ENCODE results near the gene SPATS2L.

The SPATS2L gene

GRCh38 chr2:200336980-200337615 is 30.6 kb downstream of the SPATS2L start:
- Histone ChIP-seq H3K4me1 (ENCODE audit: control insufficient read depth, low read length) (no peaks in the 10 kb centered on the region), H3F3A (ENCODE audit: control insufficient read depth, insufficient read depth) (no peaks in the 10 kb centered on the region), H3K27ac (ENCODE audit: low read depth, low read length) (no peak overlapping the region), H3K4me3 (ENCODE audit: low read length) (no peak overlapping the region), H3K9me3 (ENCODE audit: control insufficient read depth, insufficient read depth, low read length) (no peaks in the 10 kb centered on the region), H3K36me3 (ENCODE audit: control insufficient read depth, low read length) (no peaks in the 10 kb centered on the region), H3K79me2 (ENCODE audit: control insufficient read depth, low read length) (no peaks in the 10 kb centered on the region), H3K4me2 (ENCODE audit: low read length) (no peak overlapping the region), H3K27me3 (ENCODE audit: control insufficient read depth, low read length) (no peaks in the 10 kb centered on the region), H4K20me1 (ENCODE audit: control insufficient read depth, insufficient read depth, low read depth, low read length) (no peaks in the 10 kb centered on the region), H3K9me2 (replicated peaks; ENCODE audit: control insufficient read depth, low read length) (no peaks in the 10 kb centered on the region)
- TF ChIP-seq CTCF (IDR thresholded peaks at IDR 0.05; ENCODE audit: low read depth, low read length, poor library complexity, severe bottlenecking) = no peak
- TF ChIP-seq EZH2phosphoT487 (IDR thresholded peaks at IDR 0.05; ENCODE audit: borderline replicate concordance, low read length) = no peak

- Histone ChIP-seq H3K27ac (ENCODE audit: low read depth, low read length) (no peak overlapping the region), H3K79me2 (ENCODE audit: control insufficient read depth, low read length) (no peaks in the 10 kb centered on the region)
These were observed 31.1 kb downstream of the SPATS2L start for GRCh38 chr2:200337621-200338020.

GRCh38 chr2:200338692-200339091 is 32.2 kb downstream of the SPATS2L start:
- H3K79me2 ChIP-seq (ENCODE audit: control insufficient read depth, low read length) = no peaks in the 10 kb centered on the region
- no peak overlapping the region for H3K27ac ChIP-seq (ENCODE audit: low read depth, low read length)
- H3K36me3 ChIP-seq (ENCODE audit: control insufficient read depth, low read length) = no peaks in the 10 kb centered on the region
- H3K9me3 ChIP-seq (ENCODE audit: control insufficient read depth, insufficient read depth, low read length) = no peaks in the 10 kb centered on the region
- no peaks in the 10 kb centered on the region for H4K20me1 ChIP-seq (ENCODE audit: control insufficient read depth, insufficient read depth, low read depth, low read length)
- H3K4me2 ChIP-seq (ENCODE audit: low read length) = no peak overlapping the region
- no peaks in the 10 kb centered on the region for H3K27me3 ChIP-seq (ENCODE audit: control insufficient read depth, low read length)
- H3K4me3 ChIP-seq (ENCODE audit: low read length) = no peak overlapping the region
- H3F3A ChIP-seq (ENCODE audit: control insufficient read depth, insufficient read depth) = no peaks in the 10 kb centered on the region
- TF ChIP-seq EZH2phosphoT487 (IDR thresholded peaks at IDR 0.05; ENCODE audit: borderline replicate concordance, low read length) (no peak), CTCF (IDR thresholded peaks at IDR 0.05; ENCODE audit: low read depth, low read length, poor library complexity, severe bottlenecking) (no peak)
- H3K9me2 ChIP-seq (replicated peaks; ENCODE audit: control insufficient read depth, low read length) = no peaks in the 10 kb centered on the region
- H3K4me1 ChIP-seq (ENCODE audit: control insufficient read depth, low read length) = no peaks in the 10 kb centered on the region

More at GRCh38 chr2:200337621-200338020, 31.1 kb downstream of the SPATS2L start:
- no peaks in the 10 kb centered on the region for H3K9me3 ChIP-seq (ENCODE audit: control insufficient read depth, insufficient read depth, low read length)
- TF ChIP-seq CTCF (IDR thresholded peaks at IDR 0.05; ENCODE audit: low read depth, low read length, poor library complexity, severe bottlenecking) (no peak), EZH2phosphoT487 (IDR thresholded peaks at IDR 0.05; ENCODE audit: borderline replicate concordance, low read length) (no peak)
- H3K27me3 ChIP-seq (ENCODE audit: control insufficient read depth, low read length) = no peaks in the 10 kb centered on the region
- H3K9me2 ChIP-seq (replicated peaks; ENCODE audit: control insufficient read depth, low read length) = no peaks in the 10 kb centered on the region
- H3K4me2 ChIP-seq (ENCODE audit: low read length) = no peak overlapping the region
- no peaks in the 10 kb centered on the region for H3F3A ChIP-seq (ENCODE audit: control insufficient read depth, insufficient read depth)
- H4K20me1 ChIP-seq (ENCODE audit: control insufficient read depth, insufficient read depth, low read depth, low read length) = no peaks in the 10 kb centered on the region
- H3K4me3 ChIP-seq (ENCODE audit: low read length) = no peak overlapping the region
- no peaks in the 10 kb centered on the region for H3K36me3 ChIP-seq (ENCODE audit: control insufficient read depth, low read length)
- no peaks in the 10 kb centered on the region for H3K4me1 ChIP-seq (ENCODE audit: control insufficient read depth, low read length)
